ENCODE results near the gene PLPPR3.

- TF ChIP-seq EZH2phosphoT487 (conservative IDR thresholded peaks at IDR 0.05; ENCODE audit: low read length) (no peak), CTCF (IDR thresholded peaks at IDR 0.05; ENCODE audit: insufficient read depth, low read length, poor library complexity, severe bottlenecking) (no peak)
Measured at GRCh38 chr19:801030-801860, 20.5 kb downstream of the PLPPR3 start.

Measured in SU-DHL-6 (cell line).